ENCODE measurements around the gene SVIL.
A peak's percentile ranks its signal among the peaks of the same experiment; 100 is the strongest.
"Not testable (repeated sequence)": the region's sequence is repeated elsewhere in the genome, so short reads cannot be mapped to it uniquely, and the experiment has no call there.

Gene SVIL

GRCh38 chr10:29630205-29631048 is 4.3 kb downstream of the SVIL start:
- DNase-seq (ENCODE audit: low read depth), result no peak
- no peak for TF ChIP-seq CTCF (IDR thresholded peaks at IDR 0.05; ENCODE audit: low read length, missing control alignments)
- H3K4me3 ChIP-seq (replicated peaks; ENCODE audit: low read depth, low read length), result no peak overlapping the region

- H3K4me3 ChIP-seq (replicated peaks; ENCODE audit: low read depth, low read length), result no peak overlapping the region
- DNase-seq (ENCODE audit: low read depth), result no peak
- no peak for TF ChIP-seq CTCF (IDR thresholded peaks at IDR 0.05; ENCODE audit: low read length, missing control alignments)
Observed at GRCh38 chr10:29628912-29629526, 5.8 kb downstream of the SVIL start.

- no peak overlapping the region for H3K4me3 ChIP-seq (replicated peaks; ENCODE audit: low read depth, low read length)
- DNase-seq (ENCODE audit: low read depth), result no peak
- no peak for TF ChIP-seq CTCF (IDR thresholded peaks at IDR 0.05; ENCODE audit: low read length, missing control alignments)
Observed at GRCh38 chr10:29628311-29628710, 6.5 kb downstream of the SVIL start.

- DNase-seq (ENCODE audit: low read depth), result peak; percentile 82
- no peak for TF ChIP-seq CTCF (IDR thresholded peaks at IDR 0.05; ENCODE audit: low read length, missing control alignments)
- H3K4me3 ChIP-seq (replicated peaks; ENCODE audit: low read depth, low read length), result no peak overlapping the region
Observed at GRCh38 chr10:29627201-29628132, 7.3 kb downstream of the SVIL start.

GRCh38 chr10:29624357-29624756 is 10.4 kb downstream of the SVIL start:
- DNase-seq (ENCODE audit: low read depth); H3K4me3 ChIP-seq (replicated peaks; ENCODE audit: low read depth, low read length): not testable (repeated sequence)

GRCh38 chr10:29623797-29624196 is 11.0 kb downstream of the SVIL start:
- no peak overlapping the region for H3K4me3 ChIP-seq (replicated peaks; ENCODE audit: low read depth, low read length)
- peak; percentile 61 for DNase-seq (ENCODE audit: low read depth)
- TF ChIP-seq CTCF (IDR thresholded peaks at IDR 0.05; ENCODE audit: low read length, missing control alignments), result no peak

GRCh38 chr10:29622382-29622922 is 12.3 kb downstream of the SVIL start:
- no peak for DNase-seq (ENCODE audit: low read depth)
- H3K4me3 ChIP-seq (replicated peaks; ENCODE audit: low read depth, low read length), result no peak overlapping the region
- TF ChIP-seq CTCF (IDR thresholded peaks at IDR 0.05; ENCODE audit: low read length, missing control alignments), result no peak

Data from fibroblast of pulmonary artery (primary cell).